ENCODE results near the gene KAT14. TPM values are rescaled to one million over a fixed set of nuclear protein-coding genes. Genes with fewer than 3 reads are reported as not detected.

Gene KAT14
- total RNA-seq, 2 donors from 2014 or later, result 35.2 to 51.0 TPM

DNA sequence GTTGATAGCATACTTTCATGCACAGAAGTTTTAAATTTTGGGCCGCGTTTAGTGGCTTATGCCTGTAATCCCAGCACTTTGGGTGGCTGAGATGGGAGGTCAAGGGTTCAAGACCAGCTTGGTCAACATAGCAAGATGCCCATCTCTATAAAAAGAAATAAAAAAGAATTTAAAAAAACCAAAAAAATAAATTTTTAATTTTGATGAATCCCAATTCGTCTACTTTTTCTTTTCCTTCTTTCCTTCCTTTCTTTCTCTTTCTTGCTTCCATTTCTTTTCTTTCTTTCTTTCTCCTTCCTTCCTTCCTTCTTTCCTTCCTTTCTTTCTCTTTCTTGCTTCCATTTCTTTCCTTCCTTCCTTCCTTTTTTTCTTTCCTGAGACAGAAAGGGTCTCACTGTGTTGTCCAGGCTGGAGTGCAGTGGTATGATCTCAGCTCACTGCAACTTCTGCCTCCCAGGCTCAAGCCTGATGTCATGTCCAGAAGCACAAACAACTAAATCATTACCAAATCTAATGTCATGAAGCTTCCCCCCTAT, 95.8 kb downstream of the KAT14 start:
- H3K27ac ChIP-seq (ENCODE audit: low read depth, low read length), result no peak overlapping the region
- no peak for DNase-seq
- TF ChIP-seq, protein P1, sequence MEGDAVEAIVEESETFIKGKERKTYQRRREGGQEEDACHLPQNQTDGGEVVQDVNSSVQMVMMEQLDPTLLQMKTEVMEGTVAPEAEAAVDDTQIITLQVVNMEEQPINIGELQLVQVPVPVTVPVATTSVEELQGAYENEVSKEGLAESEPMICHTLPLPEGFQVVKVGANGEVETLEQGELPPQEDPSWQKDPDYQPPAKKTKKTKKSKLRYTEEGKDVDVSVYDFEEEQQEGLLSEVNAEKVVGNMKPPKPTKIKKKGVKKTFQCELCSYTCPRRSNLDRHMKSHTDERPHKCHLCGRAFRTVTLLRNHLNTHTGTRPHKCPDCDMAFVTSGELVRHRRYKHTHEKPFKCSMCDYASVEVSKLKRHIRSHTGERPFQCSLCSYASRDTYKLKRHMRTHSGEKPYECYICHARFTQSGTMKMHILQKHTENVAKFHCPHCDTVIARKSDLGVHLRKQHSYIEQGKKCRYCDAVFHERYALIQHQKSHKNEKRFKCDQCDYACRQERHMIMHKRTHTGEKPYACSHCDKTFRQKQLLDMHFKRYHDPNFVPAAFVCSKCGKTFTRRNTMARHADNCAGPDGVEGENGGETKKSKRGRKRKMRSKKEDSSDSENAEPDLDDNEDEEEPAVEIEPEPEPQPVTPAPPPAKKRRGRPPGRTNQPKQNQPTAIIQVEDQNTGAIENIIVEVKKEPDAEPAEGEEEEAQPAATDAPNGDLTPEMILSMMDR (conservative IDR thresholded peaks at IDR 0.05), result no peak
- Mint-ChIP-seq H3K27ac (no peak overlapping the region), H3K27me3 (ENCODE audit: insufficient read depth) (peaks cover 4% of the 10 kb centered on the region), H3K4me1 (peaks cover 3% of the 10 kb centered on the region), H3K36me3 (ENCODE audit: low read depth) (no peaks in the 10 kb centered on the region), H3K4me3 (no peak overlapping the region), H3K9me3 (no peaks in the 10 kb centered on the region)
- H3K4me1 ChIP-seq (ENCODE audit: control insufficient read depth, insufficient read depth, low read length), result no peaks in the 10 kb centered on the region
- H3K9me3 ChIP-seq (ENCODE audit: control insufficient read depth, low read length), result no peaks in the 10 kb centered on the region
- no peak overlapping the region for H3K9ac ChIP-seq (ENCODE audit: extremely low read depth, low read length, poor library complexity, severe bottlenecking)
- H3K36me3 ChIP-seq (ENCODE audit: control insufficient read depth, insufficient read depth, low read length), result no peaks in the 10 kb centered on the region
- WGBS, 2 experiments (ENCODE audit: insufficient coverage in 1 of 2, insufficient read length in 1 of 2), result 85 to 93% methylated on average over 2 of the region's 3 CpGs
- H3K4me3 ChIP-seq (ENCODE audit: low read length), result no peak overlapping the region
- H3K27me3 ChIP-seq (ENCODE audit: control insufficient read depth, insufficient read depth, low read length, poor library complexity, severe bottlenecking), result peaks cover 4% of the 10 kb centered on the region

Other genes starting within 250 kb of the KAT14 start
- gene SNX5, start 169.1 kb upstream of the KAT14 start, total RNA-seq, result 100 to 1,000 TPM; 170 to 171 TPM
- gene MGME1, start 168.8 kb upstream of the KAT14 start, total RNA-seq, result 10 to 100 TPM; 31.2 to 36.7 TPM
- 10 to 100 TPM; 15.3 to 17.0 TPM for gene OVOL2, start 79.9 kb upstream of the KAT14 start, total RNA-seq
- 10 to 100 TPM; 34.2 to 44.4 TPM for gene PET117, start within 50 bp of the KAT14 start, total RNA-seq
- 10 to 100 TPM; 16.7 to 22.9 TPM for gene ZNF133, start 150.7 kb downstream of the KAT14 start, total RNA-seq

Measured in endodermal cell (in vitro differentiated cells).